Measurements from ENCODE around the gene RAB1A. TPM values are rescaled to one million over a fixed set of nuclear protein-coding genes. Genes with fewer than 3 reads are reported as not detected.

RAB1A gene
- total and polyA plus RNA-seq, 2 of the 13 experiments (the other 11 are each of a cell fraction or from before 2014, with no cell fraction given), result 206 to 226 TPM

GRCh38 chr2:65055422-65056214 lies 74.3 kb downstream of the RAB1A start (continued):
- no peak; the same call in 1 of the 2 replicates for TF ChIP-seq ZBTB4 (CRISPR knock-in tag; IDR thresholded peaks at IDR 0.05; ENCODE audit: borderline replicate concordance)
- peak; percentile 59; the same call in 1 of the 2 replicates for TF ChIP-seq ZNF704 (CRISPR knock-in tag; IDR thresholded peaks at IDR 0.05; ENCODE audit: borderline replicate concordance)
- 0 out of 2 replicates have a peak, but pooled peaks have one; percentile 9 for TF ChIP-seq ZNF263 (CRISPR knock-in tag; IDR thresholded peaks at IDR 0.05)
- no peak for TF ChIP-seq ZFP1 (CRISPR knock-in tag; IDR thresholded peaks at IDR 0.05)
- TF ChIP-seq ZFP82 (CRISPR knock-in tag; IDR thresholded peaks at IDR 0.05; ENCODE audit: borderline replicate concordance), result no peak
- TF ChIP-seq ZNF431 (CRISPR knock-in tag; IDR thresholded peaks at IDR 0.05; ENCODE audit: borderline replicate concordance, low read depth), result no peak
- TF ChIP-seq ZNF775 (CRISPR knock-in tag; IDR thresholded peaks at IDR 0.05; ENCODE audit: borderline replicate concordance), result no peak
- no peak for TF ChIP-seq ZBTB7A (CRISPR knock-in tag; IDR thresholded peaks at IDR 0.05)
- no peak; the same call in 1 of the 2 replicates for TF ChIP-seq FOXJ3 (CRISPR knock-in tag; IDR thresholded peaks at IDR 0.05; ENCODE audit: borderline replicate concordance)
- TF ChIP-seq TOPORS (CRISPR knock-in tag; IDR thresholded peaks at IDR 0.05), result no peak; the same call in none of the 2 replicates
- TF ChIP-seq SIX4 (CRISPR knock-in tag; IDR thresholded peaks at IDR 0.05), result no peak
- TF ChIP-seq ZFX (CRISPR knock-in tag; IDR thresholded peaks at IDR 0.05; ENCODE audit: low read depth), result no peak
- no peak for TF ChIP-seq NR2F6 (IDR thresholded peaks at IDR 0.05)
- peak; percentile 18; the same call in 1 of the 2 replicates for TF ChIP-seq NR2F6 (CRISPR knock-in tag; IDR thresholded peaks at IDR 0.05)
- no peak for TF ChIP-seq GTF2F1 (IDR thresholded peaks at IDR 0.05; ENCODE audit: low read length)
- no peak for TF ChIP-seq FUBP1 (CRISPR knock-in tag; IDR thresholded peaks at IDR 0.05; ENCODE audit: borderline replicate concordance)
- no peak for TF ChIP-seq PAWR (CRISPR knock-in tag; IDR thresholded peaks at IDR 0.05; ENCODE audit: borderline replicate concordance)
- TF ChIP-seq PHB2 (IDR thresholded peaks at IDR 0.05; ENCODE audit: partially characterized antibody), result no peak
- TF ChIP-seq SIX1 (CRISPR knock-in tag; IDR thresholded peaks at IDR 0.05; ENCODE audit: borderline replicate concordance), result no peak; the same call in 1 of the 2 replicates
- no peak; the same call in none of the 2 replicates for TF ChIP-seq ZNF441 (CRISPR knock-in tag; IDR thresholded peaks at IDR 0.05; ENCODE audit: borderline replicate concordance)
- TF ChIP-seq ZNF484 (CRISPR knock-in tag; IDR thresholded peaks at IDR 0.05; ENCODE audit: borderline replicate concordance, low read depth), result no peak
- TF ChIP-seq CBX1 (IDR thresholded peaks at IDR 0.05; ENCODE audit: low read depth), result no peak
- TF ChIP-seq ZNF558 (CRISPR knock-in tag; IDR thresholded peaks at IDR 0.05; ENCODE audit: borderline replicate concordance), result 0 out of 2 replicates have a peak, but pooled peaks have one; percentile 14
- TF ChIP-seq ZFP41 (CRISPR knock-in tag; IDR thresholded peaks at IDR 0.05; ENCODE audit: borderline replicate concordance), result no peak; the same call in 1 of the 2 replicates
- TF ChIP-seq HNRNPL (IDR thresholded peaks at IDR 0.05; ENCODE audit: low read depth, low read length), result no peak
